H1 (cell line): ENCODE data around the gene CAPN8. TPM values are rescaled to one million over a fixed set of nuclear protein-coding genes. Genes with fewer than 3 reads are reported as not detected.

Experiments used
- CTCF ChIA-PET: fragments of 300-600 bp; sonication (Branson Sonifier 250); formaldehyde crosslinking; loops from one replicate; lab custom pipeline; 2021; ENCODE audit not compliant: partially characterized antibody; lab: Charles Lee
- POLR2A ChIA-PET: fragments of 300-600 bp; sonication (Branson Sonifier 250); formaldehyde crosslinking; loops from one replicate; lab custom pipeline; 2021; ENCODE audit warnings: inconsistent platforms; ENCODE audit not compliant: partially characterized antibody; lab: Charles Lee
- DNase-seq, 2 experiments: peaks; one replicate each; pipeline versions ENCODE4 v3.0.0 to v3.0.0-alpha.2; 2010 to 2022; ENCODE audit warnings: low spot score in 2 of 2, low read depth in 1 of 2, mixed read lengths in 1 of 2
- FAIRE-seq: peaks from 2 replicates; lab custom pipeline; 2011; peaks lifted over from hg19 to GRCh38; lab: Jason Lieb, UNC
- H2AFZ ChIP-seq: 2 replicates; pipeline ENCODE4 v1.8.1; 2012; ENCODE audit warnings: low read length, inconsistent platforms
- H2AK5ac ChIP-seq: 2 replicates; pipeline ENCODE4 v1.6.1; 2013; ENCODE audit warnings: low read depth, low read length
- H2BK120ac ChIP-seq: replicated peaks from 2 replicates; pipeline ENCODE3; 2013; ENCODE audit warnings: low read depth, low read length, inconsistent platforms
- H2BK12ac ChIP-seq: 2 replicates; pipeline ENCODE4 v1.6.1; 2013; ENCODE audit warnings: low read depth, low read length
- H2BK15ac ChIP-seq: 2 replicates; pipeline ENCODE4 v1.6.1; 2013; ENCODE audit warnings: low read length
- H2BK20ac ChIP-seq: 2 replicates; pipeline ENCODE4 v1.6.1; 2013; ENCODE audit warnings: low read length
- H2BK5ac ChIP-seq: 2 replicates; pipeline ENCODE4 v1.6.1; 2013; ENCODE audit warnings: low read depth, low read length
- H3K14ac ChIP-seq: 2 replicates; pipeline ENCODE4 v1.6.1; 2013; ENCODE audit warnings: inconsistent platforms; ENCODE audit not compliant: insufficient read length
- H3K18ac ChIP-seq: 2 replicates; pipeline ENCODE4 v1.6.1; 2013; ENCODE audit warnings: low read length; ENCODE audit errors: extremely low read depth
- H3K23ac ChIP-seq: 2 replicates; pipeline ENCODE4 v1.6.1; 2013; ENCODE audit warnings: inconsistent platforms; ENCODE audit not compliant: insufficient read length
- H3K23me2 ChIP-seq: 2 replicates; pipeline ENCODE4 v1.6.1; 2013; ENCODE audit warnings: low read depth, low read length
- H3K27ac ChIP-seq: 2 replicates; pipeline ENCODE4 v1.6.1; 2011; ENCODE audit warnings: low read depth, low read length, inconsistent platforms
- H3K27me3 ChIP-seq, 4 experiments: replicated peaks in 1 of 4; 1 replicate in 1 of 4; 2 replicates in 3 of 4; pipeline versions ENCODE4 v1.6.1 to v1.8.1; 2011 to 2013; ENCODE audit warnings: low read length in 3 of 4, mild to moderate bottlenecking in 3 of 4, inconsistent platforms in 2 of 4, mixed read lengths in 2 of 4, moderate library complexity in 1 of 4; ENCODE audit not compliant: control insufficient read depth in 3 of 4, insufficient read depth in 3 of 4; ENCODE audit errors: extremely low read depth in 1 of 4
- H3K36me3 ChIP-seq, 4 experiments: 2 replicates each; pipeline versions ENCODE4 v1.6.1 to v1.8.1; 2011 to 2013; ENCODE audit warnings: mild to moderate bottlenecking in 4 of 4, low read length in 3 of 4, moderate library complexity in 2 of 4, control low read depth in 1 of 4, inconsistent platforms in 1 of 4; ENCODE audit not compliant: insufficient read depth in 4 of 4, control insufficient read depth in 2 of 4
- H3K4ac ChIP-seq: replicated peaks from 2 replicates; pipeline ENCODE3; 2013; ENCODE audit warnings: low read length, low read depth, mixed read lengths, inconsistent platforms; ENCODE audit not compliant: insufficient read length
- H3K4me1 ChIP-seq, 4 experiments: replicated peaks in 1 of 4; 1 replicate in 1 of 4; 2 replicates in 3 of 4; pipeline versions ENCODE4 v1.6.1 to v1.8.1; 2011 to 2013; ENCODE audit warnings: low read length in 3 of 4, inconsistent platforms in 2 of 4, mixed read lengths in 1 of 4; ENCODE audit not compliant: insufficient read depth in 4 of 4, control insufficient read depth in 3 of 4
- H3K4me2 ChIP-seq, 2 experiments: 2 replicates each; pipeline versions ENCODE4 v1.6.1 to v1.8.1; 2011 to 2013; ENCODE audit warnings: low read depth in 2 of 2, low read length in 2 of 2, control low read depth in 1 of 2, inconsistent platforms in 1 of 2, mild to moderate bottlenecking in 1 of 2; ENCODE audit not compliant: insufficient read depth in 1 of 2
- H3K4me3 ChIP-seq, 4 experiments: fragments of 200-600, 300-600 bp in 1 of 4; sonication (generic), shearing (Covaris generic), sonication (Bioruptor Twin) in 1 of 4; 2 replicates each; pipeline versions ENCODE4 v1.5.1 to v1.8.1; 2011 to 2016; ENCODE audit warnings: low read length in 4 of 4, low read depth in 3 of 4, control low read depth in 2 of 4, inconsistent platforms in 2 of 4, mild to moderate bottlenecking in 2 of 4, mixed read lengths in 1 of 4, moderate library complexity in 1 of 4; ENCODE audit not compliant: insufficient read depth in 2 of 4; ENCODE audit errors: extremely low read depth in 1 of 4
- H3K56ac ChIP-seq: replicated peaks from 2 replicates; pipeline ENCODE3; 2013; ENCODE audit warnings: low read depth, mild to moderate bottlenecking, mixed read lengths, low read length, inconsistent platforms; ENCODE audit not compliant: insufficient read length
- H3K79me1 ChIP-seq: 2 replicates; pipeline ENCODE4 v1.6.1; 2013; ENCODE audit warnings: low read depth, low read length, control low read depth
- H3K79me2 ChIP-seq, 2 experiments: 2 replicates each; pipeline versions ENCODE4 v1.6.1 to v1.8.1; 2012 to 2013; ENCODE audit warnings: low read length in 2 of 2, mild to moderate bottlenecking in 2 of 2, inconsistent platforms in 1 of 2; ENCODE audit not compliant: insufficient read depth in 2 of 2, control insufficient read depth in 1 of 2
- H3K9ac ChIP-seq, 4 experiments: replicated peaks in 1 of 4; 1 replicate in 1 of 4; 2 replicates in 3 of 4; pipeline versions ENCODE4 v1.6.1 to v1.8.1; 2011 to 2013; ENCODE audit warnings: low read depth in 3 of 4, low read length in 3 of 4, control low read depth in 2 of 4, mild to moderate bottlenecking in 2 of 4, moderate library complexity in 2 of 4, inconsistent platforms in 1 of 4; ENCODE audit errors: extremely low read depth in 1 of 4
- H3K9me3 ChIP-seq, 2 experiments: 2 replicates each; pipeline versions ENCODE4 v1.6.1 to v1.8.1; 2012 to 2013; ENCODE audit warnings: mild to moderate bottlenecking in 2 of 2, moderate library complexity in 2 of 2, control low read depth in 1 of 2, inconsistent platforms in 1 of 2, low read depth in 1 of 2, low read length in 1 of 2, mixed read lengths in 1 of 2; ENCODE audit not compliant: insufficient read depth in 2 of 2
- H4K20me1 ChIP-seq, 2 experiments: replicated peaks in 1 of 2; 2 replicates each; pipeline versions ENCODE3 to v1.8.1; 2011 to 2013; ENCODE audit warnings: inconsistent platforms in 2 of 2, low read length in 2 of 2, mild to moderate bottlenecking in 1 of 2; ENCODE audit not compliant: insufficient read depth in 2 of 2, control insufficient read depth in 1 of 2
- H4K5ac ChIP-seq: 2 replicates; pipeline ENCODE4 v1.6.1; 2013; ENCODE audit warnings: low read length, low read depth, mixed read lengths, inconsistent platforms; ENCODE audit not compliant: insufficient read length
- H4K8ac ChIP-seq: 2 replicates; pipeline ENCODE4 v1.8.0; 2013; ENCODE audit warnings: mild to moderate bottlenecking, moderate library complexity, low read length, inconsistent platforms; ENCODE audit not compliant: insufficient read depth; ENCODE audit errors: extremely low read depth
- H4K91ac ChIP-seq: replicated peaks from 2 replicates; pipeline ENCODE3; 2013; ENCODE audit warnings: low read length, mixed read lengths, inconsistent platforms; ENCODE audit not compliant: insufficient read length
- ATF3 ChIP-seq: IDR thresholded peaks from 2 replicates; pipeline ENCODE4 v1.6.1; 2011; ENCODE audit warnings: low read depth, mild to moderate bottlenecking, low read length; ENCODE audit not compliant: insufficient read depth
- BACH1 ChIP-seq: IDR thresholded peaks from 2 replicates; pipeline ENCODE4 v1.6.1; 2012; ENCODE audit warnings: low read length, improper control_type of control experiment
- CBX5 ChIP-seq: fragments of 300-800, 300-1000 bp; sonication (generic); IDR thresholded peaks from 2 replicates; pipeline ENCODE4 v1.7.1; 2016; ENCODE audit warnings: antibody characterized with exemption, low read length, low read depth
- HDAC6 ChIP-seq: IDR thresholded peaks from one replicate; pipeline ENCODE4 v1.7.1; 2012; ENCODE audit warnings: low read depth, mild to moderate bottlenecking, inconsistent platforms, low read length, moderate library complexity
- KDM4A ChIP-seq: IDR thresholded peaks from one replicate; pipeline ENCODE4 v1.7.1; 2012; ENCODE audit warnings: low read depth, mild to moderate bottlenecking, moderate library complexity, low read length, inconsistent platforms; ENCODE audit not compliant: severe bottlenecking
- PHF8 ChIP-seq: fragments of 200-600 bp; sonication (generic); conservative IDR thresholded peaks from 2 replicates; pipeline ENCODE4 v1.7.1; 2012; ENCODE audit warnings: low read depth, mild to moderate bottlenecking, inconsistent platforms, low read length, moderate library complexity
- TAF7 ChIP-seq: optimal IDR thresholded peaks from 2 replicates; pipeline ENCODE3; 2011; ENCODE audit warnings: low read depth, mild to moderate bottlenecking, inconsistent platforms, low read length, moderate library complexity, borderline replicate concordance
- TEAD4 ChIP-seq: IDR thresholded peaks from 2 replicates; pipeline ENCODE4 v1.6.1; 2012; ENCODE audit warnings: low read depth, low read length, inconsistent platforms, mixed read lengths
- YY1 ChIP-seq: IDR thresholded peaks from 2 replicates; pipeline ENCODE4 v1.6.1; 2011; ENCODE audit warnings: low read depth, mild to moderate bottlenecking, low read length
- WGBS, 2 experiments: shearing (Covaris generic) in 1 of 2; methylation state at CpG; one replicate each; pipeline versions ENCODE4 v1.1.6 to v1.1.7; 2013 to 2015; ENCODE audit warnings: low lambda C conversion rate in 2 of 2, mixed read lengths in 2 of 2, inconsistent platforms in 1 of 2, low coverage in 1 of 2, missing lambda C conversion rate in 1 of 2; ENCODE audit not compliant: insufficient replicate concordance in 2 of 2, insufficient coverage in 1 of 2, insufficient read length in 1 of 2; ENCODE audit errors: extremely low coverage in 1 of 2, missing lambda C conversion rate in 1 of 2; 5-methylcytosine and 5-hydroxymethylcytosine counted together
- polyA plus RNA-seq, 7 experiments: library from polyadenylated mRNA; depleted of rRNA in 3 of 7; stranded (reverse) in 5 of 7; unstranded in 2 of 7; fragments of >200 nt in 5 of 7; fragments of 200-250 nt in 2 of 7; gene quantifications; 1 replicate in 5 of 7; 2 replicates in 1 of 7; 4 replicates in 1 of 7; pipeline versions ENCODE4 v1.2.1 to v1.2.3, GENCODE V29; 2011 to 2013; ENCODE audit warnings: missing spikeins in 2 of 7, mixed read lengths in 2 of 7
- total RNA-seq: library from RNA; stranded (reverse); fragmentation: NEBNext Ultra II Directional; extraction: Animal tissue kit (Norgen Biotek cat#: 25700); gene quantifications from 2 replicates; pipeline ENCODE4 v1.2.1, GENCODE V29; 2021

The CAPN8 gene
- total and polyA plus RNA-seq, 2 of the 8 experiments (the other 6 are each of a cell fraction or from before 2014, with no cell fraction given), result 0.20 to 0.26 TPM

DNA sequence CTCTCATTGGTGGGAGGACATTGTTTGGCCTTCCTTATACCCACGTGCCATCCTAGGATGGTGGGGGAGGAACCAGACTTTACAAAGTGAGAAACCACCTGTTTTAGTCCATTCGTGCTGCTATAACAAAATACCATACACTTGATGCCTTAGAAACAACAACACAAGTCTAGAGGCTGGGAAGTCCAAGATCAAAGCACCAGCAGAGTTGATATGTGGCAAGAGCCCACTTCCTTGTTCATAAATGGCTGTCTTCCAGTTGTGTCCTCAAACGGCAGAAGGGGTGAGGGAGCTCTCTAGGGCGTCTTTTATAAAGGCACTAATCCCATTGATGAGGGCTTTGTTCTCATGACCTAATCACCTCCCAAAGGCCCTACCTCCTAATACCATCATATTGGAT is 31.1 kb downstream of the CAPN8 start:
- Histone ChIP-seq H3K4me1 (0 out of 7 replicates have a peak, but pooled peaks cover 0 to 4% (median 0%) of the 10 kb centered on the region in 4 experiments), H3K4me2 (no peak overlapping the region), H3K79me1 (no peaks in the 10 kb centered on the region), H3K56ac (no peak overlapping the region), H3K9me3 (peaks cover 0 to 3% of the 10 kb centered on the region in 2 experiments; a peak in 1 of 4 replicates), H2BK120ac (no peak overlapping the region), H2AK5ac (no peak overlapping the region), H3K79me2 (no peaks in the 10 kb centered on the region), H2AFZ (no peak overlapping the region), H4K20me1 (no peaks in the 10 kb centered on the region), H3K27me3 (0 out of 7 replicates have a peak, but pooled peaks cover 0 to 2% (median 0%) of the 10 kb centered on the region in 4 experiments), H3K27ac (no peak overlapping the region), H2BK20ac (no peak overlapping the region), H2BK15ac (no peak overlapping the region), H4K91ac (no peak overlapping the region), H3K23me2 (0 out of 2 replicates have a peak, but pooled peaks cover 2% of the 10 kb centered on the region), H3K14ac (no peak overlapping the region), H4K8ac (no peak overlapping the region), H3K23ac (no peak overlapping the region), H4K5ac (no peak overlapping the region), H2BK12ac (no peak overlapping the region), H3K18ac (no peak overlapping the region), H3K9ac (no peak overlapping the region), H3K4ac (no peak overlapping the region), H3K36me3 (no peaks in the 10 kb centered on the region), H3K4me3 (no peak overlapping the region), H2BK5ac (no peak overlapping the region)
- TF ChIP-seq PHF8 (no peak), KDM4A (no peak), BACH1 (no peak), YY1 (no peak), HDAC6 (no peak), TAF7 (no peak), TEAD4 (no peak), CBX5 (no peak), ATF3 (no peak)
- FAIRE-seq, result no peak
- CTCF ChIA-PET, result interaction anchor here (1.0 to 2.6 kb wide), 4 partner anchors 17 to 78 kb away, joined by 4 to 9 read pairs (median 5); no protein-coding TSS in a partner anchor
- POLR2A ChIA-PET, result no interaction called here
- WGBS, 2 experiments, result 92% methylated on average over 4 of the region's 4 CpGs; no CpG with 5 or more reads in 1 of the 2 experiments
- DNase-seq, result no peak
